Astrocyte (in vitro differentiated cells and primary cell): ENCODE results near the gene B3GAT2. TPM values are rescaled to one million over a fixed set of nuclear protein-coding genes. Genes with fewer than 3 reads are reported as not detected.

Experiments used
- DNase-seq: peaks from one replicate; pipeline ENCODE4 v3.0.0-alpha.2; 2010; ENCODE audit warnings: low read depth
- FAIRE-seq: peaks from 2 replicates; lab custom pipeline; 2011; peaks lifted over from hg19 to GRCh38; lab: Jason Lieb, UNC
- H2AFZ ChIP-seq: 2 replicates; pipeline ENCODE4 v1.6.0; 2012; ENCODE audit warnings: low read depth, low read length, inconsistent platforms
- H3K27ac ChIP-seq: 2 replicates; pipeline ENCODE4 v1.5.1; 2011; ENCODE audit warnings: low read depth, low read length, inconsistent platforms
- H3K27me3 ChIP-seq: 2 replicates; pipeline ENCODE4 v1.6.0; 2011; ENCODE audit warnings: low read length, inconsistent platforms; ENCODE audit not compliant: insufficient read depth
- H3K36me3 ChIP-seq: 2 replicates; pipeline ENCODE4 v1.5.1; 2011; ENCODE audit warnings: low read length, inconsistent platforms; ENCODE audit not compliant: insufficient read depth
- H3K4me1 ChIP-seq: 2 replicates; pipeline ENCODE4 v1.5.1; 2011; ENCODE audit warnings: low read length, inconsistent platforms; ENCODE audit not compliant: insufficient read depth
- H3K4me2 ChIP-seq: 2 replicates; pipeline ENCODE4 v1.6.0; 2012; ENCODE audit warnings: low read length, inconsistent platforms
- H3K4me3 ChIP-seq: 2 replicates; pipeline ENCODE4 v1.5.1; 2011; ENCODE audit warnings: low read depth, mild to moderate bottlenecking, low read length, inconsistent platforms; ENCODE audit not compliant: insufficient read depth
- H3K79me2 ChIP-seq: 2 replicates; pipeline ENCODE4 v1.6.0; 2012; ENCODE audit warnings: mild to moderate bottlenecking, low read length, inconsistent platforms; ENCODE audit not compliant: insufficient read depth
- H3K9ac ChIP-seq: 2 replicates; pipeline ENCODE4 v1.6.0; 2012; ENCODE audit warnings: mild to moderate bottlenecking, low read length, inconsistent platforms
- H3K9me3 ChIP-seq: 2 replicates; pipeline ENCODE4 v1.5.1; 2012; ENCODE audit warnings: low read depth, mild to moderate bottlenecking, low read length, inconsistent platforms; ENCODE audit not compliant: insufficient read depth
- H4K20me1 ChIP-seq: 2 replicates; pipeline ENCODE4 v1.6.0; 2012; ENCODE audit warnings: low read length, inconsistent platforms; ENCODE audit not compliant: insufficient read depth
- H3K27ac Mint-ChIP-seq: one replicate; pipeline ENCODE4 v1.8.0; 2021; ENCODE audit warnings: mild to moderate bottlenecking, mixed read lengths; ENCODE audit not compliant: unreplicated experiment
- H3K27me3 Mint-ChIP-seq: one replicate; pipeline ENCODE4 v1.8.0; 2021; ENCODE audit warnings: low read depth, mixed read lengths; ENCODE audit not compliant: unreplicated experiment
- H3K36me3 Mint-ChIP-seq: one replicate; pipeline ENCODE4 v1.8.0; 2021; ENCODE audit warnings: low read depth, mixed read lengths; ENCODE audit not compliant: unreplicated experiment
- H3K4me1 Mint-ChIP-seq: one replicate; pipeline ENCODE4 v1.8.0; 2021; ENCODE audit warnings: low read depth, mixed read lengths; ENCODE audit not compliant: unreplicated experiment
- H3K4me3 Mint-ChIP-seq: one replicate; pipeline ENCODE4 v1.8.0; 2021; ENCODE audit warnings: mild to moderate bottlenecking, moderate library complexity, mixed read lengths; ENCODE audit not compliant: unreplicated experiment
- H3K9me3 Mint-ChIP-seq: one replicate; pipeline ENCODE4 v1.8.0; 2021; ENCODE audit warnings: mild to moderate bottlenecking, mixed read lengths; ENCODE audit not compliant: unreplicated experiment
- EZH2 ChIP-seq: IDR thresholded peaks from 2 replicates; pipeline ENCODE4 v1.6.1; 2012; ENCODE audit warnings: mild to moderate bottlenecking, low read length, inconsistent platforms; ENCODE audit not compliant: insufficient read depth
- total RNA-seq: library from RNA; stranded (reverse); gene quantifications from 2 replicates; pipeline ENCODE4 v1.2.1, GENCODE V29; 2021
- TF ChIP-seq, protein P1 (sequence below): IDR thresholded peaks from 2 replicates; pipeline ENCODE4 v1.5.1; 2011; ENCODE audit warnings: low read depth, mild to moderate bottlenecking, inconsistent platforms, low read length, moderate library complexity; ENCODE audit not compliant: insufficient read depth

The B3GAT2 gene
- total RNA-seq, 1 donor from 2014 or later: not detected

DNA sequence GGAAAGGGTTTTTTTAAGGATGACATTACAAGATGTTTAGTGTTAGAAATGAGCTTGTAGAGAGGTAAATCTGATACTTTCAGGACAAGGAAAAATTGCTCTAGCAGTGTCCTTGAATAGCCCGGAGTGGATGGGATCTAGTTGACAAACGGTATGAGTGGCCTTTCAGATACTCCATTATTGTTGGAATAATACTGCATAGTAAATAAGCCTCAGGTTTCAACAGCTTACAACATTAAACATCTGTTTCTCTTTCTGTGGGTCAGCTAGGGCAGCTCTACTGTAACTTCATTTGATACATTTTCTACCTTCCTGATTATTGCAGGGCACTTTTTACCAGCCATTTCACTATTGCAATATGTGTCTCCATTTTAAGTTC lies 118.0 kb downstream of the B3GAT2 start:
- H3K9me3 Mint-ChIP-seq: no peaks in the 10 kb centered on the region

DNA sequence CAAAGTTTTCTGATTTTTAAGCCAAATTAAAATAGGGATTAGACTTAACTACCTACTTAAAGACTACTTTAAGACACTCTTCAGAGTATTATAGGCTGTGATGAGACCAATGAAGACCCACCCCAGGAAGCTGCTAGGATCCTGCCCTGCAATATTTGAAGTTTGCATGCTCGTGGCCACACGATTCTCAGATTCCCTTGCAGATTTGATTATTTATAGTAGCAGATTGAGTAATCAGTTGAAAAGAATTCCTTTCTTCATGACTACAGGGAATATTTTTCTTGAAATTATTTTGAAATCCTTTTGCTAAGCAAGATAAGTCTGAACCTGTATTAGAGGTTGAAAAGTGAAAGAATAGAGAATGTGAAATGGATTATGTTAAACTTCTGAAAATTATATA lies 122.3 kb downstream of the B3GAT2 start:
- H3K9me3 Mint-ChIP-seq: no peaks in the 10 kb centered on the region
- H3K4me2 ChIP-seq: no peak overlapping the region
- no peak overlapping the region for H3K4me3 ChIP-seq
- DNase-seq (peak; percentile 16), FAIRE-seq (no peak)
- no peaks in the 10 kb centered on the region for H4K20me1 ChIP-seq
- no peaks in the 10 kb centered on the region for H3K27me3 Mint-ChIP-seq
- H3K27me3 ChIP-seq: no peaks in the 10 kb centered on the region
- peaks cover 13% of the 10 kb centered on the region for H3K4me1 Mint-ChIP-seq
- H3K36me3 ChIP-seq: no peaks in the 10 kb centered on the region
- no peak overlapping the region for H3K27ac ChIP-seq
- no peak overlapping the region for H3K9ac ChIP-seq
- no peaks in the 10 kb centered on the region for H3K36me3 Mint-ChIP-seq
- no peak for TF ChIP-seq EZH2
- TF ChIP-seq, protein P1, sequence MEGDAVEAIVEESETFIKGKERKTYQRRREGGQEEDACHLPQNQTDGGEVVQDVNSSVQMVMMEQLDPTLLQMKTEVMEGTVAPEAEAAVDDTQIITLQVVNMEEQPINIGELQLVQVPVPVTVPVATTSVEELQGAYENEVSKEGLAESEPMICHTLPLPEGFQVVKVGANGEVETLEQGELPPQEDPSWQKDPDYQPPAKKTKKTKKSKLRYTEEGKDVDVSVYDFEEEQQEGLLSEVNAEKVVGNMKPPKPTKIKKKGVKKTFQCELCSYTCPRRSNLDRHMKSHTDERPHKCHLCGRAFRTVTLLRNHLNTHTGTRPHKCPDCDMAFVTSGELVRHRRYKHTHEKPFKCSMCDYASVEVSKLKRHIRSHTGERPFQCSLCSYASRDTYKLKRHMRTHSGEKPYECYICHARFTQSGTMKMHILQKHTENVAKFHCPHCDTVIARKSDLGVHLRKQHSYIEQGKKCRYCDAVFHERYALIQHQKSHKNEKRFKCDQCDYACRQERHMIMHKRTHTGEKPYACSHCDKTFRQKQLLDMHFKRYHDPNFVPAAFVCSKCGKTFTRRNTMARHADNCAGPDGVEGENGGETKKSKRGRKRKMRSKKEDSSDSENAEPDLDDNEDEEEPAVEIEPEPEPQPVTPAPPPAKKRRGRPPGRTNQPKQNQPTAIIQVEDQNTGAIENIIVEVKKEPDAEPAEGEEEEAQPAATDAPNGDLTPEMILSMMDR: no peak
- no peak overlapping the region for H3K27ac Mint-ChIP-seq
- no peaks in the 10 kb centered on the region for H3K9me3 ChIP-seq
- no peaks in the 10 kb centered on the region for H3K4me1 ChIP-seq
- no peaks in the 10 kb centered on the region for H3K79me2 ChIP-seq
- no peak overlapping the region for H2AFZ ChIP-seq
- no peak overlapping the region for H3K4me3 Mint-ChIP-seq

More for the DNA sequence above, 118.0 kb downstream of the B3GAT2 start:
- H3K4me1 ChIP-seq: no peaks in the 10 kb centered on the region
- H3K4me3 ChIP-seq: no peak overlapping the region
- no peaks in the 10 kb centered on the region for H3K36me3 Mint-ChIP-seq
- DNase-seq (no peak), FAIRE-seq (no peak)
- no peaks in the 10 kb centered on the region for H3K79me2 ChIP-seq
- H3K27me3 Mint-ChIP-seq: no peaks in the 10 kb centered on the region
- no peak overlapping the region for H3K9ac ChIP-seq
- H4K20me1 ChIP-seq: no peaks in the 10 kb centered on the region
- H3K9me3 ChIP-seq: no peaks in the 10 kb centered on the region
- no peak overlapping the region for H3K4me2 ChIP-seq
- TF ChIP-seq EZH2: no peak
- H2AFZ ChIP-seq: no peak overlapping the region
- H3K36me3 ChIP-seq: no peaks in the 10 kb centered on the region
- no peaks in the 10 kb centered on the region for H3K27me3 ChIP-seq
- H3K27ac ChIP-seq: no peak overlapping the region
- peaks cover 13% of the 10 kb centered on the region for H3K4me1 Mint-ChIP-seq
- H3K27ac Mint-ChIP-seq: no peak overlapping the region
- no peak overlapping the region for H3K4me3 Mint-ChIP-seq

DNA sequence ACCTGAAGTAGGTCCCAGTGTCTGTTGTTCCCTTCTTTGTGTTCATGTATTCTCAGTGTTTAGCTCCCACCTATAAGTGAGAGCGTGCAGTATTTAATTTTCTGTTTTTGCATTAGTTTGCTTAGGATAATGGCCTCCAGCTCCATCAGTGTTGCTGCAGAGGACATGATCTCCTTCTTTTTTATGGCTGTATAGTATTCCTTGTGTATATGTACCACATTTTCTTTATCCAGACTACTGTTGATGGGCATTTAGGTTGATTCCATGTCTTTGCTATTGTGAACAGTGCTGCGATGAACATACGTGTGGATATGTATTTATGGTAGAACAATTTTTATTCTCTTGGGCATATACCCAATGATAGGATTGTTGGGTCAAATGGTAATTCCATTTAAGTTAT lies 125.4 kb downstream of the B3GAT2 start:
- H3K4me3 Mint-ChIP-seq: no peak overlapping the region
- H3K4me3 ChIP-seq: no peak overlapping the region
- H3K27ac Mint-ChIP-seq: no peak overlapping the region
- no peaks in the 10 kb centered on the region for H3K27me3 ChIP-seq
- no peaks in the 10 kb centered on the region for H3K9me3 ChIP-seq
- no peaks in the 10 kb centered on the region for H3K9me3 Mint-ChIP-seq
- FAIRE-seq (no peak), DNase-seq (no peak)
- no peak overlapping the region for H3K9ac ChIP-seq
- H3K36me3 ChIP-seq: no peaks in the 10 kb centered on the region
- no peaks in the 10 kb centered on the region for H4K20me1 ChIP-seq
- no peak overlapping the region for H3K27ac ChIP-seq
- H3K27me3 Mint-ChIP-seq: no peaks in the 10 kb centered on the region
- no peaks in the 10 kb centered on the region for H3K4me1 Mint-ChIP-seq
- TF ChIP-seq EZH2: no peak
- TF ChIP-seq, protein P1: no peak
- H3K4me2 ChIP-seq: no peak overlapping the region
- no peaks in the 10 kb centered on the region for H3K4me1 ChIP-seq
- no peaks in the 10 kb centered on the region for H3K79me2 ChIP-seq
- no peaks in the 10 kb centered on the region for H3K36me3 Mint-ChIP-seq
- H2AFZ ChIP-seq: no peak overlapping the region
